Measurements from ENCODE around the gene CCN6. TPM values are rescaled to one million over a fixed set of nuclear protein-coding genes. Genes with fewer than 3 reads are reported as not detected.

CCN6 gene
- total RNA-seq, 2 donors from 2014 or later = not detected

- peaks cover 11% of the 10 kb centered on the region for H3K9me3 ChIP-seq (ENCODE audit: control insufficient read depth, low read length)
- TF ChIP-seq CTCF (conservative IDR thresholded peaks at IDR 0.05) = no peak
- Mint-ChIP-seq H3K27me3 (ENCODE audit: insufficient read depth) (peaks cover 37% of the 10 kb centered on the region), H3K27ac (no peak overlapping the region), H3K4me1 (peaks cover 1% of the 10 kb centered on the region), H3K9me3 (peaks cover 12% of the 10 kb centered on the region), H3K36me3 (ENCODE audit: low read depth) (no peaks in the 10 kb centered on the region), H3K4me3 (no peak overlapping the region)
- H3K4me3 ChIP-seq (ENCODE audit: low read length) = no peak overlapping the region
- H3K4me1 ChIP-seq (ENCODE audit: control insufficient read depth, insufficient read depth, low read length) = no peaks in the 10 kb centered on the region
- peaks cover 28% of the 10 kb centered on the region for H3K27me3 ChIP-seq (ENCODE audit: control insufficient read depth, insufficient read depth, low read length, poor library complexity, severe bottlenecking)
- DNase-seq = no peak
- no peak overlapping the region for H3K9ac ChIP-seq (ENCODE audit: extremely low read depth, low read length, poor library complexity, severe bottlenecking)
- H3K27ac ChIP-seq (ENCODE audit: low read depth, low read length) = no peak overlapping the region
- no peaks in the 10 kb centered on the region for H3K36me3 ChIP-seq (ENCODE audit: control insufficient read depth, insufficient read depth, low read length)
- WGBS, 2 experiments (ENCODE audit: insufficient coverage in 1 of 2, insufficient read length in 1 of 2) = 83 to 88% methylated on average over 6 of the region's 6 CpGs
Measured at GRCh38 chr6:112021691-112022310, 32.1 kb upstream of the CCN6 start.

- no peak overlapping the region for H3K27ac Mint-ChIP-seq
- peaks cover 12% of the 10 kb centered on the region for H3K9me3 Mint-ChIP-seq
- no peaks in the 10 kb centered on the region for H3K36me3 Mint-ChIP-seq (ENCODE audit: low read depth)
- no peak overlapping the region for H3K4me3 ChIP-seq (ENCODE audit: low read length)
- peaks cover 28% of the 10 kb centered on the region for H3K27me3 ChIP-seq (ENCODE audit: control insufficient read depth, insufficient read depth, low read length, poor library complexity, severe bottlenecking)
- H3K4me3 Mint-ChIP-seq = no peak overlapping the region
- no peak for TF ChIP-seq CTCF (conservative IDR thresholded peaks at IDR 0.05)
- peaks cover 37% of the 10 kb centered on the region for H3K27me3 Mint-ChIP-seq (ENCODE audit: insufficient read depth)
- H3K9me3 ChIP-seq (ENCODE audit: control insufficient read depth, low read length) = peaks cover 11% of the 10 kb centered on the region
- no peak overlapping the region for H3K27ac ChIP-seq (ENCODE audit: low read depth, low read length)
- peaks cover 8% of the 10 kb centered on the region for H3K4me1 Mint-ChIP-seq
- no peaks in the 10 kb centered on the region for H3K4me1 ChIP-seq (ENCODE audit: control insufficient read depth, insufficient read depth, low read length)
- DNase-seq = no peak
- H3K9ac ChIP-seq (ENCODE audit: extremely low read depth, low read length, poor library complexity, severe bottlenecking) = no peak overlapping the region
- no peaks in the 10 kb centered on the region for H3K36me3 ChIP-seq (ENCODE audit: control insufficient read depth, insufficient read depth, low read length)
Measured at GRCh38 chr6:112022749-112023148, 31.2 kb upstream of the CCN6 start.

GRCh38 chr6:112024464-112024863 is 29.4 kb upstream of the CCN6 start:
- Histone ChIP-seq H3K9ac (ENCODE audit: extremely low read depth, low read length, poor library complexity, severe bottlenecking) (no peak overlapping the region), H3K4me1 (ENCODE audit: control insufficient read depth, insufficient read depth, low read length) (no peaks in the 10 kb centered on the region), H3K4me3 (ENCODE audit: low read length) (no peak overlapping the region), H3K36me3 (ENCODE audit: control insufficient read depth, insufficient read depth, low read length) (no peaks in the 10 kb centered on the region), H3K27ac (ENCODE audit: low read depth, low read length) (no peak overlapping the region), H3K27me3 (ENCODE audit: control insufficient read depth, insufficient read depth, low read length, poor library complexity, severe bottlenecking) (peaks cover 29% of the 10 kb centered on the region), H3K9me3 (ENCODE audit: control insufficient read depth, low read length) (peaks cover 11% of the 10 kb centered on the region)
- H3K4me3 Mint-ChIP-seq = no peak overlapping the region
- DNase-seq = no peak
- 98 to 100% methylated on average over 2 to 4 of the region's 4 CpGs for WGBS, 2 experiments (ENCODE audit: insufficient coverage in 1 of 2, insufficient read length in 1 of 2)
- H3K9me3 Mint-ChIP-seq = peaks cover 12% of the 10 kb centered on the region
- no peak overlapping the region for H3K27ac Mint-ChIP-seq
- H3K36me3 Mint-ChIP-seq (ENCODE audit: low read depth) = no peaks in the 10 kb centered on the region
- H3K27me3 Mint-ChIP-seq (ENCODE audit: insufficient read depth) = peaks cover 32% of the 10 kb centered on the region
- H3K4me1 Mint-ChIP-seq = peaks cover 13% of the 10 kb centered on the region
- no peak for TF ChIP-seq CTCF (conservative IDR thresholded peaks at IDR 0.05)

Data from endodermal cell (in vitro differentiated cells).